ENCODE data around the gene CCNF. TPM values are rescaled to one million over a fixed set of nuclear protein-coding genes. Genes with fewer than 3 reads are reported as not detected.
A peak's percentile ranks its signal among the peaks of the same experiment; 100 is the strongest.

CCNF gene
- total RNA-seq, 1 experiment from 2014 or later, result 35.8 TPM

GRCh38 chr16:2457267-2457666 is 28.0 kb downstream of the CCNF start:
- ChIA-PET POLR2A (no interaction called here), CTCF (no interaction called here)
- H3K27ac ChIP-seq (ENCODE audit: low read length), result no peak overlapping the region; the same call in 1 of the 2 replicates
- H3K9me3 ChIP-seq (ENCODE audit: control insufficient read depth, insufficient read depth, low read depth, low read length), result no peaks in the 10 kb centered on the region
- DNase-seq (ENCODE audit: low read depth, low spot score) (no peak), ATAC-seq (no peak)
- intact Hi-C loops (cut with micrococcal nuclease; ENCODE audit: unreplicated experiment) (no loop called here), in situ Hi-C loops (cut with HindIII; ENCODE audit: low pct_unique_long_range_greater_than_20kb, low sequenced_read_pairs) (no loop called here)
- H3K27me3 ChIP-seq (ENCODE audit: control insufficient read depth, insufficient read depth, low read length), result no peaks in the 10 kb centered on the region
- TSS peak; percentile 60 for BruUV-seq (replicated peaks)
- no peak overlapping the region for H3K4me3 ChIP-seq (ENCODE audit: low read depth in 2 of 2, low read length in 2 of 2)
- peaks cover 19% of the 10 kb centered on the region for H3K4me1 ChIP-seq (ENCODE audit: control insufficient read depth, insufficient read depth, low read length)
- no peak for TF ChIP-seq REST (IDR thresholded peaks at IDR 0.05; ENCODE audit: insufficient read depth in 1 of 2, low read depth in 2 of 2, low read length in 1 of 2)
- no peak for TF ChIP-seq CTCF (IDR thresholded peaks at IDR 0.05)
- TF ChIP-seq SIN3A (IDR thresholded peaks at IDR 0.05; ENCODE audit: borderline replicate concordance, insufficient read depth, low read depth, low read length), result no peak
- TF ChIP-seq POLR2AphosphoS5 (IDR thresholded peaks at IDR 0.05; ENCODE audit: low read depth, low read length), result no peak; the same call in 1 of the 2 replicates
- TF ChIP-seq TCF7L2 (IDR thresholded peaks at IDR 0.05; ENCODE audit: low read depth, low read length), result no peak
- H3K36me3 ChIP-seq (ENCODE audit: control insufficient read depth, insufficient read depth, low read length), result peaks cover 3% of the 10 kb centered on the region

- H3K9me3 ChIP-seq (ENCODE audit: control insufficient read depth, insufficient read depth, low read depth, low read length), result no peaks in the 10 kb centered on the region
- no TSS peak for BruUV-seq (replicated peaks)
- H3K27ac ChIP-seq (ENCODE audit: low read length), result peak overlapping the region; percentile 34; the same call in 1 of the 2 replicates
- intact Hi-C loops (cut with micrococcal nuclease; ENCODE audit: unreplicated experiment), result no loop called here
- H3K4me3 ChIP-seq (ENCODE audit: low read depth in 2 of 2, low read length in 2 of 2), result no peak overlapping the region
- H3K36me3 ChIP-seq (ENCODE audit: control insufficient read depth, insufficient read depth, low read length), result peaks cover under 1% of the 10 kb centered on the region; the same call in 1 of the 2 replicates
- ATAC-seq (no peak), DNase-seq (ENCODE audit: low read depth, low spot score) (no peak)
- TF ChIP-seq CTCF (IDR thresholded peaks at IDR 0.05) (no peak), TCF7L2 (IDR thresholded peaks at IDR 0.05; ENCODE audit: low read depth, low read length) (no peak), POLR2AphosphoS5 (IDR thresholded peaks at IDR 0.05; ENCODE audit: low read depth, low read length) (no peak), SIN3A (IDR thresholded peaks at IDR 0.05; ENCODE audit: borderline replicate concordance, insufficient read depth, low read depth, low read length) (no peak), REST (IDR thresholded peaks at IDR 0.05; ENCODE audit: insufficient read depth in 1 of 2, low read depth in 2 of 2, low read length in 1 of 2) (no peak)
- in situ Hi-C loops (cut with HindIII; ENCODE audit: low pct_unique_long_range_greater_than_20kb, low sequenced_read_pairs), result no loop called here
- ChIA-PET POLR2A (interaction anchor here (0.6 kb wide), 1 partner anchor 17 kb away, joined by 7 read pairs; no protein-coding TSS in a partner anchor), CTCF (no interaction called here)
- peaks cover 19% of the 10 kb centered on the region for H3K4me1 ChIP-seq (ENCODE audit: control insufficient read depth, insufficient read depth, low read length)
- H3K27me3 ChIP-seq (ENCODE audit: control insufficient read depth, insufficient read depth, low read length), result no peaks in the 10 kb centered on the region
These were observed 28.7 kb downstream of the CCNF start for GRCh38 chr16:2457946-2458345.

All from Panc1 (cell line).